Left ventricle myocardium inferior (tissue), 1 donor: Measurements from ENCODE around the gene FDPS. TPM values are rescaled to one million over a fixed set of nuclear protein-coding genes. Genes with fewer than 3 reads are reported as not detected.

Experiments
- DNase-seq: peaks from one replicate; pipeline ENCODE4 v3.0.0-alpha.2; 2020
- H3K27ac ChIP-seq: fragments of 200-600 bp; replicated peaks from 2 replicates; pipeline ENCODE4 v1.8.0; 2021
- H3K27me3 ChIP-seq: fragments of 200-600 bp; 2 replicates; pipeline ENCODE4 v1.8.0; 2021; ENCODE audit warnings: low read depth
- H3K36me3 ChIP-seq: fragments of 200-600 bp; 2 replicates; pipeline ENCODE4 v1.8.0; 2021
- H3K4me1 ChIP-seq: fragments of 200-600 bp; 2 replicates; pipeline ENCODE4 v1.8.0; 2021
- H3K4me3 ChIP-seq: fragments of 200-600 bp; 2 replicates; pipeline ENCODE4 v1.8.0; 2021; ENCODE audit warnings: mild to moderate bottlenecking, moderate library complexity
- H3K9me3 ChIP-seq: fragments of 200-600 bp; replicated peaks from 2 replicates; pipeline ENCODE4 v1.8.0; 2021
- CTCF ChIP-seq: fragments of 200-600 bp; IDR thresholded peaks from 2 replicates; pipeline ENCODE4 v1.8.0; 2021; ENCODE audit warnings: antibody characterized with exemption, mild to moderate bottlenecking, borderline replicate concordance
- intact Hi-C: fragments of 100-400 bp; cut with micrococcal nuclease; formaldehyde crosslinking; loops from one replicate; pipeline ENCODE4 v1.11.0; 2022
- total RNA-seq: library from RNA; stranded (reverse); fragmentation: NEBNext Ultra II Directional; extraction: Animal tissue kit (Norgen Biotek cat#: 25700); gene quantifications from one replicate; pipeline ENCODE4 v1.2.1, GENCODE V29; 2021
- donor health status: DM: no; HTN: yes; CAD: no; lungs with severe emphysema.

FDPS gene
- total RNA-seq, 1 donor from 2014 or later = 75.0 TPM

DNA sequence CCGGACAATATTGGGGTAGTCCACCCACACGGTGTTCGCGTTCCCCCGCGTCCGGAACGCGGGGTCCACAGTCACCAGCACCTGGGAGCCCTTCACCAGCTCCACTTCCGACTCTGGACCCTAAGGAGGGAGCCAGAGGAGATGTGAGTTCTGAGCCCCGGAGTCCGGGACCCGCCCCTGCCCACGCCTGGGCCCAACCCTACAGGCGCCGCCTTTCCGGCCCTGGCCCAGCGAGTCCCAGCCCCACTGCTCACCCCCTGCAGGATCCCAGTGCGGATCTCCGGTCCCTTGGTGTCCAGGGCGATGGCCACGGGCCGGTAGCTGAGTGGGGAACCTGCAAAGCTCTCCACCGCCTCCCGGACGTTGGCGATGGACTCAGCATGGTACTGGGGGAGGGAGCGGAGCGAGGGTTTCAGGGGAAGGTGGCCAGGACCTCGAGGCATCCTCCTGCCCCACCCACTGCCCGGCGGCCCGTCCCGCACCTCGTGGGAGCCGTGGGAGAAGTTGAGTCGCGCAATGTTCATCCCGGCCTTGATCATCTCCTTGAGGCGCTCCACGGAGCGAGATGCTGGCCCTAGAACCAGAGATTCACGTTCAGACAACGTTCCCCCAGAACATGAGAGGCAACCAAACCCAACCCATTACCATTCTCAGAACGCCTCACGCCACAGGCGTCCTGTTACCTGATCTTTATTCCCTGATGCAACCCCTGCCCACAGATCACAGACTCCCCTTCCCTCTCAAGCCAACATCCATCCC lies 13.3 kb upstream of the FDPS start:
- no peak for DNase-seq
- H3K27ac ChIP-seq = no peak overlapping the region
- peaks cover 63% of the 10 kb centered on the region for H3K27me3 ChIP-seq
- H3K4me3 ChIP-seq = peak overlapping the region; percentile 46
- no peaks in the 10 kb centered on the region for H3K9me3 ChIP-seq
- intact Hi-C loops = no loop called here
- no peaks in the 10 kb centered on the region for H3K36me3 ChIP-seq
- no peak for TF ChIP-seq CTCF
- peaks cover 14% of the 10 kb centered on the region for H3K4me1 ChIP-seq

GRCh38 chr1:155295942-155296267 lies 12.8 kb upstream of the FDPS start:
- DNase-seq = no peak
- peaks cover 63% of the 10 kb centered on the region for H3K27me3 ChIP-seq
- peaks cover 14% of the 10 kb centered on the region for H3K4me1 ChIP-seq
- no peaks in the 10 kb centered on the region for H3K9me3 ChIP-seq
- TF ChIP-seq CTCF = no peak
- H3K27ac ChIP-seq = no peak overlapping the region
- H3K4me3 ChIP-seq = no peak overlapping the region
- H3K36me3 ChIP-seq = no peaks in the 10 kb centered on the region
- intact Hi-C loops = no loop called here

DNA sequence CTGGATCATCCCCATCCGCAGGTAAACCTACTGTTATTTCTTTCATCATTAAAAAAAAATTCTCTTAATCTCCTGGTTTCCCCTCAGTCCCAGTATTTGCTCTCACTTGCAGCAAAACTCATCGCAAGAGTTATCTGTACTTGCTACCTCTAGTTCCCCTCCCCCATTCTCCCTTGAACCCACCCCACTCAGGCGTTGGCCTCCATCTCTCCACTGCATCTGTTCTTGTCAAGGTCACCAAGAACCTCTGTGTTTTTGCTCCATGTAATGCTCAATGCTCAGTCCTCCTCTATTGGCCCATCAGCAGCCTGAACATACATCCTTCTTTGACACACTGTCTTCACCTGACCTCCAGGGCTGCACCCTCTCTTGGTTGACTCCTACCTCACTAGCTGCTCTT lies 12.0 kb upstream of the FDPS start:
- H3K27ac ChIP-seq = no peak overlapping the region
- H3K27me3 ChIP-seq = peaks cover 60% of the 10 kb centered on the region
- peaks cover 14% of the 10 kb centered on the region for H3K4me1 ChIP-seq
- H3K9me3 ChIP-seq = no peaks in the 10 kb centered on the region
- H3K4me3 ChIP-seq = no peak overlapping the region
- intact Hi-C loops = no loop called here
- no peak for DNase-seq
- no peak for TF ChIP-seq CTCF
- H3K36me3 ChIP-seq = no peaks in the 10 kb centered on the region

- intact Hi-C loops = no loop called here
- Histone ChIP-seq H3K27ac (no peak overlapping the region), H3K27me3 (peaks cover 54% of the 10 kb centered on the region), H3K36me3 (no peaks in the 10 kb centered on the region), H3K4me3 (no peak overlapping the region), H3K9me3 (no peaks in the 10 kb centered on the region), H3K4me1 (peaks cover 14% of the 10 kb centered on the region)
- no peak for DNase-seq
- TF ChIP-seq CTCF = no peak
Observed at GRCh38 chr1:155297384-155297783, 11.3 kb upstream of the FDPS start.

GRCh38 chr1:155300024-155300423 lies 8.6 kb upstream of the FDPS start:
- Histone ChIP-seq H3K36me3 (no peaks in the 10 kb centered on the region), H3K27ac (no peak overlapping the region), H3K27me3 (peaks cover 31% of the 10 kb centered on the region), H3K9me3 (no peaks in the 10 kb centered on the region), H3K4me3 (no peak overlapping the region), H3K4me1 (peaks cover 9% of the 10 kb centered on the region)
- intact Hi-C loops = no loop called here
- no peak for DNase-seq
- TF ChIP-seq CTCF = no peak
